ENCODE results near the gene ZNF432. TPM values are rescaled to one million over a fixed set of nuclear protein-coding genes. Genes with fewer than 3 reads are reported as not detected.
A peak's percentile ranks its signal among the peaks of the same experiment; 100 is the strongest.
"Not testable (repeated sequence)": the region's sequence is repeated elsewhere in the genome, so short reads cannot be mapped to it uniquely, and the experiment has no call there.

Gene ZNF432
- total RNA-seq, 1 donor from 2014 or later = 8.2 TPM

- DNase-seq; ATAC-seq (ENCODE audit: poor library complexity); intact Hi-C loops (cut with DNase I): not testable (repeated sequence)
Measured at GRCh38 chr19:52024478-52024877, 24.2 kb downstream of the ZNF432 start.

GRCh38 chr19:52022193-52022592, 26.4 kb downstream of the ZNF432 start:
- intact Hi-C loops (cut with DNase I) = no loop called here
- ATAC-seq (ENCODE audit: poor library complexity) (no peak), DNase-seq (no peak)

GRCh38 chr19:52020506-52020905, 28.1 kb downstream of the ZNF432 start:
- no peak for ATAC-seq (ENCODE audit: poor library complexity)
- intact Hi-C loops (cut with DNase I) = no loop called here

GRCh38 chr19:52010674-52011073, 38.0 kb downstream of the ZNF432 start:
- intact Hi-C loops (cut with DNase I) = no loop called here
- DNase-seq (no peak), ATAC-seq (ENCODE audit: poor library complexity) (no peak)

More at GRCh38 chr19:52020506-52020905, 28.1 kb downstream of the ZNF432 start:
- DNase-seq = no peak

- intact Hi-C loops (cut with DNase I) = no loop called here
- ATAC-seq (ENCODE audit: poor library complexity) (peak; percentile 100), DNase-seq (peak; percentile 95)
Measured at GRCh38 chr19:52007806-52008557, 40.7 kb downstream of the ZNF432 start, which contains the start of gene ZNF615. TSS of gene ZNF615 (minus strand) at chr19:52008211. CDS start at chr19:52003711, 4,500 bp downstream.

- intact Hi-C loops (cut with DNase I) = no loop called here
- ATAC-seq (ENCODE audit: poor library complexity) (peak; percentile 44), DNase-seq (no peak)
Measured at GRCh38 chr19:52007451-52007805, 41.2 kb downstream of the ZNF432 start.

- intact Hi-C loops (cut with DNase I) = no loop called here
- no peak for ATAC-seq (ENCODE audit: poor library complexity)
- no peak for DNase-seq
Measured at GRCh38 chr19:51994048-51994644, 54.5 kb downstream of the ZNF432 start.

GRCh38 chr19:51993422-51993821, 55.2 kb downstream of the ZNF432 start:
- intact Hi-C loops (cut with DNase I) = no loop called here
- DNase-seq = no peak
- ATAC-seq (ENCODE audit: poor library complexity) = no peak

- peak; percentile 100 for ATAC-seq (ENCODE audit: poor library complexity)
- intact Hi-C loops (cut with DNase I) = no loop called here
- DNase-seq = peak; percentile 94
Measured at GRCh38 chr19:51986309-51987291, 62.0 kb downstream of the ZNF432 start, which contains the start of gene ZNF350. TSS of gene ZNF350 (minus strand) at chr19:51986840. CDS start at chr19:51974360, 12,480 bp downstream.

GRCh38 chr19:51983361-51983760, 65.3 kb downstream of the ZNF432 start:
- DNase-seq = no peak
- intact Hi-C loops (cut with DNase I) = no loop called here
- ATAC-seq (ENCODE audit: poor library complexity) = no peak

Other genes with a start within 250 kb of the ZNF432 start
- gene ZNF577, start 160.9 kb downstream of the ZNF432 start, total RNA-seq = 6.5 TPM
- 6.4 TPM for gene ZNF649, start 143.8 kb downstream of the ZNF432 start, total RNA-seq
- gene ZNF613, start 121.4 kb downstream of the ZNF432 start, total RNA-seq = 3.1 TPM
- 7.6 TPM for gene ZNF350, start 62.0 kb downstream of the ZNF432 start, total RNA-seq
- gene ZNF615, start 40.6 kb downstream of the ZNF432 start, total RNA-seq = 9.6 TPM
- 5.3 TPM for gene ZNF614, start 20.5 kb downstream of the ZNF432 start, total RNA-seq
- 5.2 TPM for gene ZNF841, start 46.9 kb upstream of the ZNF432 start, total RNA-seq
- 4.8 TPM for gene ZNF616, start 91.1 kb upstream of the ZNF432 start, total RNA-seq
- gene ZNF836, start 122.8 kb upstream of the ZNF432 start, total RNA-seq = 7.0 TPM
- 339 TPM for gene PPP2R1A, start 141.2 kb upstream of the ZNF432 start, total RNA-seq
- 11.1 TPM for gene ZNF766, start 220.7 kb upstream of the ZNF432 start, total RNA-seq
- gene ZNF480, start 248.3 kb upstream of the ZNF432 start, total RNA-seq = 15.9 TPM